Stimulated activated CD4-positive, alpha-beta T cell treated with anti-CD3 and anti-CD28 coated beads, Interleukin-15, amount 100 ng/mL, for 1 hour (primary cell): ENCODE results near the gene PPP4R3A.
"Not testable (repeated sequence)": the region's sequence is repeated elsewhere in the genome, so short reads cannot be mapped to it uniquely, and the experiment has no call there.

ENCODE experiments used
- DNase-seq, 2 donors: peaks; one replicate each; pipeline ENCODE4 v3.0.0-alpha.2; 2020; ENCODE audit warnings: low read depth in 1 of 2, low spot score in 1 of 2

PPP4R3A gene

DNA sequence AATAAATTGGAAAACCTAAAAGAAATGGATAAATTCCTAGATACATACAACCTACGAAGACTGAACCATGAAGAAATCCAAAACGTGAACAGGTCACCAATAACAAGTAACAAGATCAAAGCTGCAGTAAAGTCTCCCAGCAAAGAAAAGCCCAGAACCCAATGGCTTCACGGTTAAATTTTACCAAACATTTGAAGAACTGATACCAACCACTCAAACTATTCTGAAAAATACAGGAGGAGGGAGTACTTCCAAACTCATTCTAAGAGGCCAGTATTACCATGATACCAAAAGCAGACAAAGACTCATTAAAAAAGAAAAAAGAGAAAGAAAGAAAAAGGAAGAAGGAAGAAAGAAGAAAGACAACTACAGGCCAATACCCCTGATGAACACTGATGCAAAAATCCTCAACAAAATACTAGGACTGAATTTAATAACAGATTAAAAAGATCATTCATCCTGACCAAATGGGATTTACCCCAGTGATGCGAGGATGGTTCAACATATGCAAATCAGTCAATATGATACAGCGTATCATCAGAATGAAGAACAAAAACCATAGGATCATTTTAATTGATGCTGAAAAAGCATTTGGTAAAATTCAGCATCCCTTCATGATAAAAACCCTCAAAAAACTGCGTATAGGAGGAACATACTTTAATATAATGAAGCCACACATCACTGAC, 65.6 kb downstream of the PPP4R3A start:
- no peak for DNase-seq

DNA sequence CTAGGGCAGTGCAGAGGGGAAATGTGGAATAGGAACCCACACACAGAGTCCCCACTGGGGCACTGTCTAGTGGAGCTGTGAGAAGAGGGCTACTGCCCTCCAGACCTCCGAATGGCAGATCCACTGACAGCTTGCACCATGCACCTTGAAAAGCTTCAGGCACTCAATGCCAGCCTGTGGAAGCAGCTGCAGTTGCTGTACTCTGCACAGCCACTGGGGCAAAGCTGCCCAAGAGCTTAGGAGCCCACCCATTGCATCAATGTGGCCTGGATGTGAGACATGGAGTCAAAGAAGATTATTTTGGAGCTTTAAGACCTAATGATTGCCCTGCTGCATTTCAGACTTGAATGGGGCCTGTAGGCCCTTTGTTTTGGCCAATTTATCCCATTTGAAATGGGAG, 70.8 kb downstream of the PPP4R3A start:
- DNase-seq = no peak

DNA sequence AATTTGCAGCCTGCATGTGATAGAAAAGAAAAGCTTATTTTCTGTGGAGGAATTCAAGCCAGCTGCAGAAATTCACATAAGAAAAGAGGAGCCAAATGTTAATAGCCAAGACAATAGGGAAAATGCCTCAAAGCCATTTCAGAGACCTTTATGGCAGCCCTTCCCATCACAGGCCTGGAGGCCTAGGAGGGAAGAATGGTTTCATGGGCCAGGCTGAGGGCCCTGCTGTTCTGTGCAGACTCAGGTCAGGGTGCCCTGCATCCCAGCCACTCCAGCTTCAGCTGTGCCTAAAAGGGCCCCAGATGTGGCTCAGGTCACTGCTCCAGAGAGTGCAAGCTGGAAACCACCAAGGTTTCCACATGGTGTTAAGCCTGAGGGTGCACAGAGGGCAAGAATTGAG, 71.3 kb downstream of the PPP4R3A start:
- no peak for DNase-seq

DNA sequence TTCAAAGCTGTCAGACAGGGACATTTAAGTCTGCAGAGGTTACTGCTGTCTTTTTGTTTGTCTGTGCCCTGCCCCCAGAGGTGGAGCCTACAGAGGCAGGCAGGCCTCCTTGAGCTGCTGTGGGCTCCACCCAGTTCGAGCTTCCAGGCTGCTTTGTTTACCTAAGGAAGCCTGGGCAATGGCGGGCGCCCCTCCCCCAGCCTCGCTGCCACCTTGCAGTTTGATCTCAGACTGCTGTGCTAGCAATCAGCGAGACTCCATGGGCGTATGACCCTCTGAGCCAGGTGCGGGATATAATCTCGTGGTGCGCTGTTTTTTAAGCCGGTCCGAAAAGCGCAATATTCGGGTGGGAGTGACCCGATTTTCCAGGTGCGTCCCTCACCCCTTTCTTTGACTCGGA, 73.8 kb downstream of the PPP4R3A start:
- not testable (repeated sequence) for DNase-seq

DNA sequence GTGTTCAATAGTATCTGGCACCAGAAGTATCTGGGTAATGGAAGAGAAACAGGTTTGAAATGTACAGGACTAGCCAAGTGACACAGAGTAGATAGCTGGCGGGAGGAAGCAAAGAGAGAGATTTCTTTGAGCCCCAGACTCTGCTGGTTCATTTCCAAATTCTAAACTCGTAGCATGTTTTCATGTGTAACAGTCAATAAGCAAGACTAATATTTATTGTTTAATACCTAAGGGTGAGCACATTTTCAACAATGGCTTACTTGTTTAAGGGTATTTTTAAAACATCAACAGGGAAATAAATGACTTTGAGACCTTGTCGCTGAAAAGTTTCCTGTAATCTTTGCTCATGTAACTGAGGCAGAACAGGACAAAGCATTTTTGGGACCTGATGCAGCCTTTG, 80.7 kb downstream of the PPP4R3A start:
- no peak for DNase-seq

DNA sequence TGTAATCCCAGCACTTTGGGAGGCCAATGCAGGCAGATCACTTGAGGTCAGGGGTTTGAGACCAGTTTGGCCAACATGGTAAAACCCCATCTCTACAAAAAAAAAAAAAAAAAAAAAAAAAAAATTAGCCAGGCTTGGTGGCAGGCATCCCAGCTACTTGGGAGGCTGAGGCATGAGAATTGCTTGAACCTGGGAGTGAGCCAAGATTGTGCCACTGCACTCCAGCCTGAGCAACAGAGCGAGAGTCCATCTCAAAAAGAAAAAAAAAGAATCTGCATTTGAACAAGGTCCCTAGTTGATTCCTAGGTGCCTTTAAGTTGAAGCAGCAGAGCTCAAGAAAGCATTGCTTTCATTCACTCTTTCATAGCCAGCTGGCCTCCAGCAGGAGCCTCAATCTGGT, 81.2 kb downstream of the PPP4R3A start:
- DNase-seq = not testable (repeated sequence)

DNA sequence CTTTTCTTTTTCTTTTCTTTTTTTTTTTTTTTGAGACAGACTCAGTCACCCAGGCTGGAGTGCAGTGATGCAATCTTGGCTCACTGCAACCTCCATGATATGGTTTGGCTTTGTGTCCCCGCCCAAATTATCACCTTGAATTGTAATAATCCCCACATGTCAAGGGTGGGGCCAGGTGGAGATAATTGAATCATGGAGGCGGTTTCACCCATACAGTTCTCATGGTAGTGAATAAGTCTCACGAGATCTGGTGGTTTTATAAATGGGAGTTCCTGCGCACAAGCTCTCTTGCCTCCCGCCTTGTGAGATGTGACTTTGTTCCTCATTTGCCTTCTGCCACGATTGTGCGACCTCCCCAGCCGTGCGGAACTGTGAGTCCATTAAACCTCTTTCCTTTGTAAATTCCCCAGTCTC, 84.6 kb downstream of the PPP4R3A start:
- not testable (repeated sequence) for DNase-seq

DNA sequence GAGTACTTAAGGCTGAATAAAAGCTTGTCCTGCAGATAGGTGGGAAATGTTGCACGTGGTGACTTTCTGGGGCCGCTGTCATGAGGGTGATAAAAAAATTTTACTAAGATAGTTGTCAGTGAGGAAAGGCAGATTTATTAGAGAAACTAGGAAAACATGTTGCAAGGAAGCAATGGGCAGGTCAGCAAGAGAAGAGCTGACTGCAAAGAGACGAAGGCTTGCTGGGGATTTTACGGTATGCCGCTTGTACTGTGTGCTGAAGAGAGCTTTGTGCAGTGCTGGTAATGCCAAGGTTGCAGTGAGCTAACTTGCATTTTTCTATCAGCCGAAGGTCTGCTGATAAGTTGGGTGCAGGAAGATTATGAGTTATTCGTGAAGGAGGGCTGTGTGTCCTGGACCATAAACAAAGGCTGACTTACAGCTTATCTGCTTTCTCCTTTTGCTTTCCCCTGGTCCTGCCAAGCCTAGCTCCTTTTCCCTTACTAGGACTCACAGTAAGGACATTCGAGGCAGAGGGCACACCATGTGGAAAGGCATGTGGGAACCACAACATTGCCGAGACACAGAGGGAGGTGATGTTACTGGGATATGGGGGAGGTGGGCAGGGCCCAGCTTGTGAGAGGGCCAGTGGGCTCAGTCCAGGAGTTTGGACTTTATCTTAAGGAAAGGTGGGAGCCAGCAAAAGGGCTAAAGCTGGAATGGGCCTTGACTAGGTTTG, 85.1 kb downstream of the PPP4R3A start:
- no peak for DNase-seq

DNA sequence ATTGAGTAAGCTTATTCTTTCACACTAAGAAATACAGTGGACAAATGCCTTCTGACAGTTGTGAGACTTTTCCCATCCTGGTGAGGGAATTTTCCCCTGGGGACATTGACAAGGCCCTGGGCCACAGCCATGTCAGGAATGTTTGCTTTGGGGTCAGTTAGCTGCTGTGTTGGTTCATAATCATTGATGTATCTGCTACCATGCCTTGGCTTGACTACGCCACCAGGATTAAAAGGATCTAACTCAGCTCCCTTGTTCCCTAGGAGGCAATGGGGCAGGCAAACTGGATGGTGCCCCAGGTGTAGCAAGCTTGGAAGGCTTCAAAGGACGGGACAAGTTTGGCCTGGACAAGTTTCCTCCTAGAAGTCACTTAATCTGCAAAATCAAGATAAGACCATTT, 89.4 kb downstream of the PPP4R3A start:
- DNase-seq = no peak

DNA sequence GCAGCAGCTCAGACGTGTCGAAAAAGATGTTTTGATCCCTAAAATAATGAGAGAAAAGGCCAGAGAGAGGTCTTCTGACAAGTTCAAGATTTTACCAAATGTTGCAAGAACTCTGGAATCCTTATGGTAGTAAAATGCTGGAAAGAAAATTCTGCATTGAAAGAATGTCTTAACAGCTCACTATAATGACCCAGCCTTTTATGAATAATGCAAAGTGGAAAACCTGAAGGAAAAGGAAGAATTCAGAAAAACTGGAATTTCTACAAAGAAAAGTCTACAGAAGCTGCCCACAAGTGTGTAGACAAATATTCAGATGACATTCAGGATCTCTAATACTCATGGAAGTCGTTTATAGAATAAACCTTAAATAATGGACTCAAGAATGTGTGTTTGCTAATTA, 90.7 kb downstream of the PPP4R3A start:
- no peak for DNase-seq

DNA sequence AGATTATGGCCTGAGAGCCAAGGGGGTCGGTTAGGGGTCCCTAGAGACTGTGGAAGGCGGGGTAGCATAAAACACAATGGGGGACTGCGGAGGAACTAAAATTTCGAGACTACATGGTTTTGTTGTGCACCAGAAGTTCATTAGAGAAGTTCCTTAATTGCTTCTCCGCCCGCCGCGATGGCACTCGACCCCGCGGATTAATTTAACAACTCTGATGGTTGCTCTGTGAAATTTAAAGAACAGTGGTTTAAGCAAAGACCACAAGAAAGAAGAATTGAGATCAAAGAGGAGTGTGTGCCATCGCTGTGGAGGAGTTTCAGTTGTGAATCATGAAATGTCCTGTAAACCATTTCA, 91.1 kb downstream of the PPP4R3A start:
- peak in 1 of 2 donors; percentile 28 for DNase-seq

DNA sequence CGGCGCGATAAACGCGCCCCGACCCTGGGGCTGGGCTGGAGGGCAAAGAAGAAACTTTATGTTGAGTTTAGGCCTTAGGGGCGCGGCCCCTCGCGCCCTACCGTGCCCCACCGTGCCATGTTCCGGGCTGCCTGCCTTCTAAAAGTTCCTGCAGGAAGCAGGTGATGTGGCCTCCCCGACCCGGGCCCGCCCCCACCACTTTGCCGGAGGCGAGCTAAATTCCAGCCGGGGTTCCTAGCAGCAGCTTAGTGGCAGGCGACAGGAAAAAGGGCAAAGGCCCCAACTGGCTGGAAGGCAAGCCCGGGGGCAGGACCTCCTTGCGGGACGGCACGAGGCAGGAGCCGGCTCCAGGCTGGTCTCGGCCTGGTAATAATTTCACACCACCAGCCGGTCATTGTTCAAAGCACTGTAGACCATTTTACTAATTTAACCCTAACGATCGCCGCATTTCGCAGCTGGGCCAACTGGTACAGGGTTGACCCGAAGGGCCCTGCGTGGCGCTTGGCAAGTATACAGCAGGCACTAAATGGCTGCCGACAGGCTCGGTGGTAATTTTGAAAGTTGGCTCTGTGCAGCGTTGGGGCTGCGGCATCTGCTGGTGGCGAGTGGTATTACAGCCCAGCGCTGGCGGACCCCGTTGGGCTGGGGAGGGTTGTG, 91.6 kb downstream of the PPP4R3A start:
- peak; percentile 69 to 74 for DNase-seq

DNA sequence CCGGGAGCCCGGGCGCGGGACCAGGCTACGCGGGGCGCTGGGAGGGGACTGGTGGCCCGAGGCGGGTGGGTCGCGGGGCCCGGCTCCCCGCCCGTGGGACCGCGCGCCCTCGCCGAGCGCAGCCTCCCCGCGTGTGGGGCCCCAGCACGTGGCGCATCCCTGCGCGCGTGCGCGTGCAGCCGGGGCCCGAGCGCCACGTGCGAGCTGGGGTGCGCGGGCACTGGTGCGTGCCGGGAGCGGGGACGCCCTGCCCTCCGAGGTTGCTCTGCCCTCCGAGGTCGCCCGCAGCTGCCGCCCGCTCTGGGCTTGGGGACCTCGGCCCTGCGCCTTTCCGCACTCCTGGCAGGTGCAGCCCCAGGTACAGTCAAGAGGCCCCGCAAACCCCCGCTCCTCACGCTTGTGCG, 92.1 kb downstream of the PPP4R3A start:
- DNase-seq = peak in 1 of 2 donors; percentile 55

DNA sequence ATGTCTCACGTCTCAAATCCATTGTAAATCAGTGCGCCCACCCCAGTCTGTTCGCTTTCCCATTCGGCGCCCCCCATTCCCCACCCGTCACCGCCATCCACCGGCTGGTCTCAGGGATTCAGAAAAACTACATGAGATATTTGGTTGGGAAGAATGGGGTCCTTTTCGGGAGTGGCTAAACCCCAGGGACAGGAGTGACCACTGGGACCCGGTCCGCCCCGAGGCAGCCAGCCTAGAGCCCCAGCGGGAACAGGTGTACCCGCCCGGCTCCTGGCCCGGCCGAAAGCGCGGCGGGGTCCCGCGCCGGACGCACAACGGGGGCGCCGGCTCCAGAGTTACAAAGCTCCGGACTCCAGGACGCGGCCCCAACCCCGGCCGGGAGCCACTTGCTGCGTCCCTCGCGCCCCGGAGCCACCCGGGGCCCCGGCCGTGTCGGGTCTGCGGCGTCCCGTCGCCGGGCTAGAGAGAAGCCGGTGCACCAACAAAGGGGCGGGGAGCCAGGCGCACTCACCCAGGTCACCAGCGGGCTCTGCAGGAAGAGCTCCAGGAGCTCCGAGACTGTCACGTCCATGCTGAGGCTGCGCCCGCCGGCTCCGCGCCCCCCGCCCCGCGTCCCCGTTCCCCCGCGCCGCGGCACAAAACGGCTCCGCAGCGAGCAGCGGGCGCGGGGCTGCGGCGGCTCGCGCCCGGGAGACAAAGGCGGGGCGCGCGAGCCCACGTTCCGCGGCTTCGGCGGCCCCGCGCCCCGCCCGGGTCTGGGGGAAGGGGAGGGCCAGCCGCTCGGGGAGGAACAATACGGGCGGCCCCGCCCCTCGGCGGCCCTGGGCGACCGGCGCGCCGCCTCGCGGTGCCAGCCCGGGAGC, 92.8 kb downstream of the PPP4R3A start, which contains the start of gene CCDC88C:
TSS of gene CCDC88C (minus strand) at position 701 of the 863 bp plus-strand sequence. CDS start at position 571, 130 bp downstream.
- peak; percentile 62 to 76 for DNase-seq

DNA sequence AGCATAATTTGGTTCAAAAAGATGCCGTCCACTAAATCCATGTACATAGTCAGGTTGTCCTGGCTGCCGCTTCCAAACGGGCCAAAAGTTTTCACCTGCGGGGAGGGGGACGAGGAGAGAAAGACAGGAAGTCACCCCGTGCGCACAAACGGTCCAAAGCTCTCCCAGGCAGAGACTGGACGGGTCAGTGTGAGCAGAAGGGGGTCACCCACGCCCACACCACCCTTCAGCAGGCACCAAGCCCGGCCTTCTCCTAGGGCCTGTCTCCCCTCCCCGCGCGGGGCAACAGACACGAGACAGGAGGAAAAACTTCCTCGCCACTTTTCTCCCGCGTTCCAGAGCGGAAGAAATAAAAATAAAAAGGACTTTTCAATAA, 93.4 kb downstream of the PPP4R3A start:
- no peak for DNase-seq

DNA sequence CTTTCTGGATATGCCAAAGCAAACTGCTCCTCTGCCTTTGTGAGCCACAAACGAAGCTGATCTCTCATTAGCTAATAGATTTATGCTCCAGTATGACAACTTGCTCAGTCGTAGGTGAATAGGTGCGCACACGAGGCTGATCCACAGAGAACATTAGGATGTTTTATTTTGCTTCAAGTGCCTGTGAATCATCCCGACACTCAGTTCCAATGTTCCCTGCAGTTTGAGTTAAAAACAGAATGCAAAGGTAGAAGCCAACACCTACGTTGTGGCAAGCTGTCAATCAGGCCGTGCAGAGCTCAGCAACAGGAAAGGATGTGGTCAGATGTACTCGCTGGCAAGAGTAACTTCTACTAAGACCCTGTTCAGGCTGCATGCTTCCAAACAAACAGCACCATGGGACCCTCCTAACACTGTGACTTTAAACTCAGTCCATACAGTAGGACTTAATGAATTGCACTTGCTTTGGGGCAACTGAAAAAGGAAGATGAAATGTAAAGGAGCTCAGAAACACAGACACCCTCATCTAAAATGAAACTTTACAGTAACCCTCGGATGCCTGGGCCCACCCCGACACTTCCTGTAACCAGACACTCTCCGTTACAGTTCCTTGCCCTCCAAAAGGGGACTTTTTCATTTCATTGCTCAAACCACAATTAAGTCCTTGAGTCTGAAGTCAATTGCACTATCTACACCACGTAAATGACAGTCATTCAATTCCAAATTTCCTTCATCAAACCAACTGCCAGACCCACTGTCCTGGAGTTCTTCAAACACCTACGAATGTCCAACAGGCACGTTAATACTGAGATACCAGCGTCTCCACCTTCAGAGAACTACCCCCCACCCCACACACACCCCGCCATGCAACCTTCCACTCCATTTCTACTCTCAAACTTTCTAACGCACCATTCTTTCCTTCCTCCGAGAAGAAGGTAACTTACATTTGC, 94.0 kb downstream of the PPP4R3A start:
- peak; percentile 27 to 40 for DNase-seq

DNA sequence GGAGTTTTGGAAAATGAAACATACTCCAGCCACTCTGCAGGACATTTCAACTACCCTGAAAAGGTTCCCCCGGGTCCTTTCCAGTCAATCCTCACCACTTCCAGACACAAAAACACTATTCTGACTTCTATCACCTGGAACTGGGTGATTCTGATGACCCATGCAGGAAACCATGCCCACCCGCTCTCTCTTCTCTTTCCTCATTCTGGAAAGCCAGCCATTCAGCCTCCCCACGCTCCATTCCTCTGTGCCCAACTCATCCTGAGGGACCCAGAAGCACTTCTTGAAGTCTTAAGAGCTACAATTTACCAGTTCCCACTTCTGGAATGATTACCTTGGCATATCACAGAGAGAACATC, 95.7 kb downstream of the PPP4R3A start:
- DNase-seq = no peak

DNA sequence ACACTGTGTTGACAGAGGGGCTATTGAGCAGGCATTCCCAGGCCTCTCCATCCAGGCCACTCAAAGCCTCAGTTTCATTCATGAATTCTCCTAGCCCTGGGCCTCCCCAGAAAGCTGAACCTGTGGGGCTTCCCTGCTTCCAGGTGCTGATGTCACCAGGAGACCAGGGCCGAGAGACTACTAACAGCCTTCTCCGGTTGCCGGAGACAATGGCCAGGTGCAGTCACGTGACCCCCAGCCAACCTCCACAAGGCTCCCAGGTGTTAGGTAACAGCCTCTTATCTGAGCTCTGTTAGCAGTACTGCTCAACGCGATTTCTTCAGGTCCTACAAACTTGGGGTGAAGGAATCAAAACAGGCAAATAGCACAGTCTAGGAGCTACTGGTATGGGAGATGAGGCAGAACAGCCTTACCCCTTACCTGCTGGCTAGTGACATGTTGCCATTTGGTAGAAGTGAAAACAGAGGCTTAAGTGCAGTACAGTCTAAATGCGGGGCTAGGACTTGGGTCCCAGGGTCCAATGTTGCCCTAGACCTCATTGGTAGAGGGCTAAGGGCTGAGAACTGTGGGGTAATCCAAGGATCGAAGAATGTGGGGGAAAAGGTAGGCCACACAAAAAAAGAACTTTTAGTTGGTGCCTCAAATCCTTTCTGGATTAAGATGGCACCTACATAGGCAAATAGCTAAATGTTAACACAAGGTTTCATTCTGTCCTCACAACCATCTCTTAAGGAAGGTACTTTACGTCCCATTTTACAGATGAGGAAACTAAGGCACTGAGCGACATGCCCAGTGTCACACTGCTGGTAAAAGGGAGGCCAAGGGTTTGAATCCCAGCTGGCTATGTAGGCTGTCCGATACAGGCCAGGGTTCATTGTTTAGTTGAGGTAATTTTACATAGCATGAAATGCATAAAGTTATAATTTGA, 96.3 kb downstream of the PPP4R3A start:
- DNase-seq = no peak

DNA sequence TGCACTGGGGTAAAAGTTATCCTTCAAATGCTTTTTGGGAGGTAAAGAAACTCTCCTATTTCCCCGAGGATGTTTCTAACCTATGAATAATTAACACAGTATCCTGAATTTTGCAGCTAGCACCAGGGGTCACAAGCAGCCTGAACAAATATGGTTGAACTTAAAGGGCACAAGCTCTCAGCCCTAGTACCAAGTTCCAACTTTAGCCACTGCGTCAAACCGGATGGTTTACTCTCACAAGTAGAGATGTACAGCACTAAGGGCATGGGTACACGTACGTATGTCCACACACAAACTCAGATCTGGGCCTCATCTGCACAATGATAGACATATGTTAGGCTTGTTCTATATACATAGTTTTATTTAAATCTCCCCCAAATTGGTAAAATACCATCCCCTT, 97.2 kb downstream of the PPP4R3A start:
- DNase-seq = no peak
